A549 (cell line): ENCODE results near the gene TNF.

Experiments used
- CTCF ChIP-seq: fragments of >200 bp; sonication (Bioruptor Twin); formaldehyde crosslinking; IDR thresholded peaks from 3 replicates; pipeline ENCODE4 v1.5.1; 2016
- EHMT2 ChIP-seq: fragments of 200-600 bp; sonication (generic); IDR thresholded peaks from 2 replicates; pipeline ENCODE4 v1.6.1; 2016; ENCODE audit warnings: antibody characterized with exemption, low read depth, mild to moderate bottlenecking, moderate library complexity
- EP300 ChIP-seq, 2 experiments: fragments of >200 bp; sonication (Bioruptor Twin); formaldehyde crosslinking; IDR thresholded peaks; 2 replicates in 1 of 2; 3 replicates in 1 of 2; pipeline ENCODE4 v1.6.1; 2016 to 2017
- JUN ChIP-seq, 2 experiments: fragments of >200 bp; sonication (Bioruptor Twin); formaldehyde crosslinking; IDR thresholded peaks; 2 replicates in 1 of 2; 3 replicates in 1 of 2; pipeline ENCODE4 v1.6.1; 2016 to 2017
- KDM5A ChIP-seq: fragments of 200-600 bp; sonication (generic); IDR thresholded peaks from 2 replicates; pipeline ENCODE4 v1.6.1; 2016; ENCODE audit warnings: antibody characterized with exemption, mild to moderate bottlenecking
- MAZ ChIP-seq: fragments of 150-350 bp; IDR thresholded peaks from 2 replicates; pipeline ENCODE4 v1.6.1; 2014; ENCODE audit warnings: antibody characterized with exemption, low read depth, low read length, borderline replicate concordance
- NR3C1 ChIP-seq: fragments of >200 bp; sonication (Bioruptor Twin); formaldehyde crosslinking; IDR thresholded peaks from 3 replicates; pipeline ENCODE4 v1.6.1; 2017
- POLR2A ChIP-seq: IDR thresholded peaks from 2 replicates; pipeline ENCODE4 v1.6.1; 2012; ENCODE audit warnings: mild to moderate bottlenecking, low read length
- REST ChIP-seq: fragments of 200-600 bp; sonication (generic); IDR thresholded peaks from 2 replicates; pipeline ENCODE4 v1.6.1; 2016; ENCODE audit warnings: antibody characterized with exemption, mild to moderate bottlenecking, moderate library complexity
- SREBF2 ChIP-seq: fragments of 450-650 bp; IDR thresholded peaks from 2 replicates; pipeline ENCODE4 v1.6.1; 2014; ENCODE audit warnings: mild to moderate bottlenecking, moderate library complexity
- USF2 ChIP-seq: fragments of 450-650 bp; IDR thresholded peaks from 2 replicates; pipeline ENCODE4 v1.6.1; 2014; ENCODE audit warnings: antibody characterized with exemption
- ZNF302 ChIP-seq: fragments of 250-450 bp; sonication (Bioruptor Pico); IDR thresholded peaks from 2 replicates; pipeline ENCODE4 v1.9.0; 2021; ENCODE audit warnings: inconsistent platforms, mild to moderate bottlenecking, moderate library complexity
- ZSCAN20 ChIP-seq: fragments of 250-450 bp; sonication (Bioruptor Pico); IDR thresholded peaks from 2 replicates; pipeline ENCODE4 v1.8.0; 2022; ENCODE audit warnings: mild to moderate bottlenecking, moderate library complexity

- TF ChIP-seq ZSCAN20 (no peak), USF2 (no peak), CTCF (no peak), EP300 (IDR thresholded peaks at IDR 0.05) (no peak), JUN (IDR thresholded peaks at IDR 0.05) (no peak), POLR2A (no peak), KDM5A (no peak), EHMT2 (no peak), NR3C1 (no peak), SREBF2 (no peak), REST (no peak), ZNF302 (CRISPR knock-in tag) (no peak), MAZ (no peak)
Observed at GRCh38 chr6:31587791-31588777, 12.7 kb downstream of the TNF start.
